PC-3 (cell line): ENCODE data around the gene TCF12. TPM values are rescaled to one million over a fixed set of nuclear protein-coding genes. Genes with fewer than 3 reads are reported as not detected.
A peak's percentile ranks its signal among the peaks of the same experiment; 100 is the strongest.

Experiments
- ATAC-seq: fragments of 200-7000 bp; cut with Tn5 transposase; 2 replicates; pipeline ENCODE4 v1.9.1; 2020; ENCODE audit warnings: mild to moderate bottlenecking, moderate library complexity
- BruUV-seq: library from RNA; stranded (reverse); fragments of 400-500 nt; replicated peaks from 2 replicates; lab custom pipeline; 2021; lab: Mats Ljungman, UMichigan
- CTCF ChIA-PET: fragments of 300-600 bp; sonication (Branson Sonifier 250); formaldehyde crosslinking; loops from one replicate; lab custom pipeline; 2022; ENCODE audit warnings: antibody characterized with exemption; lab: Charles Lee
- POLR2A ChIA-PET: fragments of 300-600 bp; sonication (Branson Sonifier 250); formaldehyde crosslinking; loops from one replicate; lab custom pipeline; 2022; ENCODE audit warnings: antibody characterized with exemption; ENCODE audit not compliant: unreplicated experiment; lab: Charles Lee
- DNase-seq: peaks from one replicate; pipeline ENCODE4 v3.0.0-alpha.2; 2015
- H2AFZ ChIP-seq: fragments of 300-600 bp; sonication (generic); 2 replicates; pipeline ENCODE4 v1.6.0; 2016; ENCODE audit warnings: antibody characterized with exemption, low read length
- H3F3A ChIP-seq: fragments of 300-600 bp; sonication (generic); one replicate; pipeline ENCODE4 v1.6.0; 2017; ENCODE audit warnings: antibody characterized with exemption, low read length, control low read depth, mild to moderate bottlenecking; ENCODE audit not compliant: unreplicated experiment
- H3K27ac ChIP-seq: fragments of 300-600 bp; sonication (generic); 2 replicates; pipeline ENCODE4 v1.5.1; 2016; ENCODE audit warnings: mild to moderate bottlenecking, low read length
- H3K27me3 ChIP-seq: fragments of 300-600 bp; sonication (generic); 2 replicates; pipeline ENCODE4 v1.6.1; 2016; ENCODE audit warnings: low read length, mixed read lengths
- H3K36me3 ChIP-seq: fragments of 300-600 bp; sonication (generic); 2 replicates; pipeline ENCODE4 v1.6.1; 2016; ENCODE audit warnings: low read depth, mixed run types, low read length, mixed read lengths
- H3K4me1 ChIP-seq: fragments of 300-600 bp; sonication (generic); 2 replicates; pipeline ENCODE4 v1.5.1; 2016; ENCODE audit warnings: low read length; ENCODE audit not compliant: insufficient read depth
- H3K4me2 ChIP-seq: fragments of 300-600 bp; sonication (generic); 2 replicates; pipeline ENCODE4 v1.6.0; 2016; ENCODE audit warnings: low read length
- H3K4me3 ChIP-seq: fragments of 300-600 bp; sonication (generic); 2 replicates; pipeline ENCODE4 v1.5.1; 2016; ENCODE audit warnings: mild to moderate bottlenecking, low read length, mixed read lengths
- H3K79me2 ChIP-seq: fragments of 300-600 bp; sonication (generic); 2 replicates; pipeline ENCODE4 v1.6.1; 2017; ENCODE audit warnings: low read length, mixed read lengths
- H3K9ac ChIP-seq: fragments of 300-600 bp; sonication (generic); 2 replicates; pipeline ENCODE4 v1.6.0; 2016; ENCODE audit warnings: mild to moderate bottlenecking, low read length
- H3K9me2 ChIP-seq: fragments of 300-600 bp; sonication (generic); replicated peaks from 2 replicates; pipeline ENCODE4 v1.6.1; 2016; ENCODE audit warnings: mixed run types, low read length, mixed read lengths
- H3K9me3 ChIP-seq: fragments of 300-600 bp; sonication (generic); 2 replicates; pipeline ENCODE4 v1.6.1; 2016; ENCODE audit warnings: low read length, mixed read lengths
- H4K20me1 ChIP-seq: fragments of 300-600 bp; sonication (generic); 2 replicates; pipeline ENCODE4 v1.6.1; 2016; ENCODE audit warnings: low read length, mixed read lengths
- CTCF ChIP-seq: fragments of 300-600 bp; sonication (generic); conservative IDR thresholded peaks from 2 replicates; pipeline ENCODE4 v1.5.1; 2017; ENCODE audit warnings: antibody characterized with exemption, low read depth, mild to moderate bottlenecking, low read length
- EZH2 ChIP-seq: fragments of 300-600 bp; sonication (generic); IDR thresholded peaks from one replicate; pipeline ENCODE4 v1.6.1; 2017; ENCODE audit warnings: antibody characterized with exemption, mild to moderate bottlenecking, low read length; ENCODE audit not compliant: unreplicated experiment
- EZH2phosphoT487 ChIP-seq: fragments of 300-600 bp; sonication (generic); IDR thresholded peaks from 2 replicates; pipeline ENCODE4 v1.6.1; 2018; ENCODE audit warnings: mild to moderate bottlenecking, antibody characterized with exemption, low read length, borderline replicate concordance
- intact Hi-C: fragments of 100-400 bp; cut with micrococcal nuclease; formaldehyde crosslinking; loops from 2 replicates; pipeline ENCODE4 v1.9.0; 2023
- total RNA-seq: library from RNA; depleted of rRNA; stranded (reverse); fragments of >200 nt; gene quantifications from 2 replicates; pipeline ENCODE4 v1.2.3, GENCODE V29; 2014

TCF12 gene
- total RNA-seq, 1 experiment from 2014 or later, result 103 TPM

GRCh38 chr15:57215881-57216280 lies 297.4 kb downstream of the TCF12 start:
- H4K20me1 ChIP-seq, result no peaks in the 10 kb centered on the region
- TF ChIP-seq CTCF (no peak), EZH2 (no peak), EZH2phosphoT487 (no peak)
- H3K27me3 ChIP-seq, result no peaks in the 10 kb centered on the region
- peak overlapping the region; percentile 63 for H3K27ac ChIP-seq
- no peaks in the 10 kb centered on the region for H3K36me3 ChIP-seq
- H3F3A ChIP-seq, result no peaks in the 10 kb centered on the region
- BruUV-seq, result no TSS peak
- ATAC-seq (no peak; the same call in 1 of the 2 replicates), DNase-seq (no peak)
- no peaks in the 10 kb centered on the region for H3K9me3 ChIP-seq
- peak overlapping the region; percentile 76 for H3K4me2 ChIP-seq
- ChIA-PET POLR2A (interaction anchor here (0.5 kb wide), 1 partner anchor 297 kb away, joined by 4 read pairs; the partner anchor contains the start of gene TCF12), CTCF (interaction anchor here (0.7 kb wide), 1 partner anchor 26 kb away, joined by 3 read pairs; no protein-coding TSS in a partner anchor)
- intact Hi-C loops, result loop anchor here (5.0 to 10.0 kb wide), 2 partner anchors 91 to 201 kb away; no protein-coding TSS in a partner anchor
- 0 out of 2 replicates have a peak overlapping the region, but pooled peaks have one; percentile 6 for H3K9ac ChIP-seq
- H2AFZ ChIP-seq, result no peak overlapping the region
- no peaks in the 10 kb centered on the region for H3K9me2 ChIP-seq
- H3K79me2 ChIP-seq, result no peaks in the 10 kb centered on the region
- H3K4me1 ChIP-seq, result peaks cover 32% of the 10 kb centered on the region
- peak overlapping the region; percentile 44 for H3K4me3 ChIP-seq

- Histone ChIP-seq H2AFZ (no peak overlapping the region), H3F3A (no peaks in the 10 kb centered on the region), H3K4me2 (peak overlapping the region; percentile 76), H3K9me2 (no peaks in the 10 kb centered on the region), H3K36me3 (no peaks in the 10 kb centered on the region), H4K20me1 (no peaks in the 10 kb centered on the region), H3K79me2 (no peaks in the 10 kb centered on the region), H3K27me3 (no peaks in the 10 kb centered on the region), H3K4me1 (peaks cover 32% of the 10 kb centered on the region), H3K4me3 (peak overlapping the region; percentile 44), H3K9ac (no peak overlapping the region), H3K27ac (0 out of 2 replicates have a peak overlapping the region, but pooled peaks have one; percentile 8), H3K9me3 (no peaks in the 10 kb centered on the region)
- intact Hi-C loops, result loop anchor here (5.0 to 10.0 kb wide), 2 partner anchors 91 to 201 kb away; no protein-coding TSS in a partner anchor
- ChIA-PET CTCF (interaction anchor here (0.6 to 0.7 kb wide), 2 partner anchors 25 to 117 kb away, joined by 3 read pairs; no protein-coding TSS in a partner anchor), POLR2A (no interaction called here)
- DNase-seq, result peak; percentile 82
- TF ChIP-seq EZH2phosphoT487, result no peak
- no peak for TF ChIP-seq EZH2
- TF ChIP-seq CTCF, result no peak
- BruUV-seq, result no TSS peak
- ATAC-seq, result peak; percentile 96
Observed at GRCh38 chr15:57216288-57216687, 297.8 kb downstream of the TCF12 start.
